CD4-positive, alpha-beta T cell treated with Interleukin-10 for 1 hour (primary cell): ENCODE results near the gene ERCC8.
A peak's percentile ranks its signal among the peaks of the same experiment; 100 is the strongest.
"Not testable (repeated sequence)": the region's sequence is repeated elsewhere in the genome, so short reads cannot be mapped to it uniquely, and the experiment has no call there.

Experiments
- DNase-seq: peaks from one replicate; pipeline ENCODE4 v3.0.0-alpha.2; 2020

Gene ERCC8

DNA sequence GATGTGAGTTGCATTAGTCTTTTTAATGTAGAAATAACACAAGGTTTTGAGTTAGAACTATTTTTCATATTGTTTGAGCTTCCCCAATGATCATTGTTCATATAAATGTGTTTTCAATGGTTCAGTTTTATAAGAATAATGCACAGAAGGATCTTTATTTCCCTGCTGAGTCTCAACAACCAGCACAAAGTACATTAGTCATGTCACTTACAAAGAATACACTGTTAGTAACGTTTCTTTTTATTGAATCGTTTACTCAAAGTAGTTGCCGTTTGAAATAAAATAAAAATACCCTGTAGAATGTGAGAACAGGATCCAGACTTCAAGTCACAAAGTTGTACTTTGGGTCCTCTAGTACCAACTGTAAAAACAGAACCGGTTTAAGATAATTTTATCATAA, 41.5 kb downstream of the ERCC8 start:
- DNase-seq = no peak

DNA sequence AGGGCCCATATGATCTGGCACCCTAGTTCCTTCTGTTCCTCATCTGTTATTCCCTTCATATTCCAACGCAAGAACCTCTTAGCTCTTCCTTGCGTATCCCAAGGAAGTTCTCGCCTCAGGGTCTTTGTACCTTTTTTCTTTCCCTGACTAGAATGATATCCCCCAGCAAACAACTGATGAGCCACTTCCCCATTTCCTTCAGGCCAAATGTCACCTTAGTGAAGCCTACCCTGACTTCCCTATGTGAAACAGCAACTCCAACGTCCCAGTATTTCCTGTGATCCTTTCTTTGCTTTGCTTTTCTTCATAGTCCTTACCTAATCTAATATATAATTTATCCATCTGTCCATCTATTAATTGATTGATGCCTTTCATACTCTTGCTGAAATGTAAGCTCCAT, 47.9 kb downstream of the ERCC8 start:
- DNase-seq = no peak

DNA sequence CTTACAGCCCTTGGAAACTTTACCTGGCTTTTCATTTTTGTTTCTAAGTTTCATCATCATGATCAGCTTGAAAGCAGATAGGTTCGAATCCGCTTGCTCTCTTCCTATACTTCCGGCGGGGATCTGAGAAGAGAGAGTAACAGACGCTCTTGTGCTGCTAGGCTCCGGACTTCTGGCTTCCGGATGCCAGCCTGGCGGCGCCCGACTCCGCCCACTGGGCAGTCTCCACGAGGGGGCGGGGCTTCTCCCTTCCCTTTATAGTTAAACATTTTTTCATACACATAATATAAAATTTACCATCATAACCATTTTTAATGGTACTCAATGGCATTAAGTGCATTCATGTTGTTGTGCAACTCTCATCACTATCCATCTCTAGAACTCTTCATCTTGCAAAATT, 51.3 kb downstream of the ERCC8 start:
- no peak for DNase-seq

DNA sequence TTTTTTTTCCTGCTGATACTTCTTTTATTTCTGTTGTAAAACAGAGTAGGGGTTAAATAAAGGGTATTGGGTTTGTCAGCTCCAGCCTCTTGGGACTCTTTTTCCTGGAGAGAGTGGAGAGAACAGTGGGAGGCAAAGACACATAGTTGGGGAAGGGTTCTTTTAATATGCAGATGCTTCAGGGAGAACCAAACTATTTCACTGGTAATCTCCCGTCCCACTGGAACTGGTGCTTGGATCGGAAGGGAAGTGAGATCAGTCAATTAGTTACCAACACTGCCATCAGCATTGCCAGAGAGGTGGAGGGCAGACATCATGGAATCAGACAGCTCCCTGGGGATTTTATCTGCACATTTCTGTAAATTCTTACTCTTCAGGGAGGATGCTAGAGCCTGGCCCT, 53.2 kb downstream of the ERCC8 start:
- no peak for DNase-seq

DNA sequence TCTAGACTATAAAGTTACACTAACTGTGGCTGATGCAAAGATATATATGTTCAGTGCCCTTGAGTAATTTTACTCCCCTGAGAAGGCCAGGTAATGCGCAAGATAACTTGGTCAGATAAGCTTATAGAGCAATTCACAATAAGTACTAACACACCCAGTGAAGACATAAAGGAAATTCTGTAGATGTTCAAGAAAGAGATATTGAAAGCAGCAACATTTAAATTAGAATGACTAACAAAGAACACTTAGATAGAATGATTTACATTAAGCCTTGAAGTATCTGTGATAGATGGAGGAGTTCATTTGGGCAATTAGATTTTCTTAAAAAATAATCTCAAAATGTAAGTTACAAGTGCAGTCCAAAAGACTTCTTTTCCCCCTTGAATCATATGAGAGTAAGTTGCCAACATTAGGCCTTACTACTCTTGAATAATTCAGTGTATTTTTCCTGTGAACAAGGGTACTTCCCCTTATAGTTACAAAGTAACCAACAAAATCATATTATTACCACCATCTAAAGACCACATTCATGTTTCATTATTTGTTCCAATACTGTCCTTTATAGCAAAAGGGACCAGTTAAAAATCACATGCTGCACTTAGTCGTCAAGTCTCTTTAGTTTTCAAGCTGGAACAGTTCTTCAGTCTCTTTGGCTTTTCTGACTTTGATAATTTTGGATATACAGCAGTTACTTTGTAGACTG, 56.4 kb downstream of the ERCC8 start:
- no peak for DNase-seq

DNA sequence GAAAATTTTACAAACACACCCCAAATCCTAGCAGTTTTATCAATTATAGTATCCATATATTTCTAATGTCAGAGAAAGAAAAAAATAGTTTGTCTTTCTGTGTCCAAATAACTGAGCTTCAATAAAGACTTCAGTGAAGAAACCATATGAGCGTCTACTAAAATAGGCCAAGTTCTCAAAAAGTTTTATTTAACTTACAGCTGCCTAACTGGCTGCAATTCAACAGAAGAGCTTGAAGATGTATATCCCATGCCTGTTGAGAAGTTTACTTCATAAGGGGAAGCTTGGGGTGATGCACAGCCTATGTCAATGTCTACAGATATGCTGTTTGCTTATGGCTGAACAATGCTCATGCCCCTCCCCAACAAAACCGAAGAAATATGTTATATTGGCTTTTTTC, 57.1 kb downstream of the ERCC8 start:
- DNase-seq = no peak

DNA sequence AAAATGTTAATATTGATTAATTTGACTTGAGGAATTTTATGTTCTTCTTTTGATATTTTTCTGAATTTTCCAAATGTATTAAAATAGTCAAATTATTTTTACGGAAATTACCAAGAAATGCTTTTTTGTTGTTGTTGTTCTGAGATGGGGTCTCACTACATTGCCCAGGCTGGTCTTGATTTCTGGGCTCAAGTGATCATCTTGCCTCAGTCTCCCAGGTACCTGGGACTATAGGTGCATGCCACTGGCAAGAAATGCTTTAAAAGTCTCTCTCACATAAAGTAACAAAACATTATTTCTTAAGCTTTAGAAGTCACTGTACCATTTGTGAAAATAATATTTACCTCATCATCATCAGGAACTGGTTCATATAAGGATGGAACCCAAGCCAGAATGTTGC, 57.8 kb downstream of the ERCC8 start:
- DNase-seq = no peak

DNA sequence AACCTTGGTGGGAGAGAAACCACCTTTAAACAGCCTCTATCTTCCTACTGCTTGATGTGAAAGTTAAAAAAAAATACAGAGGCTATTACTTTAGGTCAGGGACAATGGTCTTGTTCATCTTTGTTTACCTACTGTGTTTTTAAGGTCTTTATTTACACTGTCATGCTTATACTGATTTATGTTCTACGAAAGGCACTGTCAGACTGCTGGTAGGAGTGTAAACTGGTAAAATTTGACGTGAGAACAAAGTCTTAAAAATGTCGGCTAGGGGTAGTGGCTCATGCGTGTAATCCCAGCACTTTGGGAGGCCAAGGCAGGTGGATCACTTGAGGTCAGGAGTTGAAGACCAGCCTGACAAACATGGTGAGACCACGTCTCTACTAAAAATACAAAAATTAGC, 58.7 kb downstream of the ERCC8 start:
- no peak for DNase-seq

DNA sequence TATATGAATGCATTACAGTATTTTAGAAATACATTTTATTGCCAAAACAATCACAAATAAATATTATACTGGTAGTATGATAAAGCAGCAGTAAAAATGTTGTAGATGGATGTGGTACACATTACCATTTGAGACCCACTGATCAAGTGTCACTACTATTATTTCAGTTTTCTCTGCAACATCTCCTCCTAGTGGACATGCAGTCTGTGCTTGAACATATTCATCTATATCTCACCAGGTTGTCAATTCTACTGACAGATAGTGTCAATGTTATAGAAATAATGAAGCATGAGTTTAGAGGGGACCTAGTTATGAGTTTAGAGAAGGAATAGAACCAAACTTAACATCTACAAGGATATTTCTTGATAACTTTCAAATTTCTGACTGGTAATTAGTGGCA, 61.6 kb downstream of the ERCC8 start:
- DNase-seq = no peak

DNA sequence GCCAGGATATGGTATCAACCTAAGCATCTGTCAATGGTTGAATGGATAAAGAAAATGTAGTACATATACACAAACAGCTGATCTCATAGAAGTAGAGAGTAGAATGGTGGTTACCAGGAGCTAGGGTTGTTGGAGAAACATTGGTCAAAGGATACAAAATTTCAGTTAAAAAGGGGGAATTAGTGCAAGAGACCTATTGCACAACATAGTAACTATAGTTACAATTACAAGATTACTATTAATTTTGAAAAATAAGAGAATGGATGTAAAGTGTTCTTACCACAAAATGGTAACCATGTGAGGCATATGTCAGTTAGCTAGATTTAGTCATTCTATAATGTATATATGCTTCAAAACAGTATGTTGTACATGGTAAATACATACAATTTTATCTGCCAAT, 72.0 kb downstream of the ERCC8 start:
- no peak for DNase-seq

DNA sequence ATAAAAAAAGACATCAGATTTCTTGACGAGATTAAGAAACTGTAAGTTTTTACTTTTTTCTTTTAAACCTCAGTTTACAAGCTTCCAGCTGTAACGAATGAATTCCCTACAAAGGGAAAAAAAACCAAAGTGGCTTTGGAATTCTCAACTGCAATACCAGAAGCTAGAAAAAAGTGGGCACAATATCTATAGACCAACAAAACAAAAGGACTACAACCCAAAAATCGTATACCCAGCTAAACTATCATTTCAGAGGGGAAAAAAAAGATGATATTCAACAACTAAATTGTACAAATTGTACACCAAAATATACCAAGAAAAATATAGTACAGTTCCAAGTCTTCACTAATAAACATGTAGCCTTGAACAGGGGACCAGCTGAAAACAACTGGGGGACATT, 74.0 kb downstream of the ERCC8 start:
- DNase-seq = no peak

DNA sequence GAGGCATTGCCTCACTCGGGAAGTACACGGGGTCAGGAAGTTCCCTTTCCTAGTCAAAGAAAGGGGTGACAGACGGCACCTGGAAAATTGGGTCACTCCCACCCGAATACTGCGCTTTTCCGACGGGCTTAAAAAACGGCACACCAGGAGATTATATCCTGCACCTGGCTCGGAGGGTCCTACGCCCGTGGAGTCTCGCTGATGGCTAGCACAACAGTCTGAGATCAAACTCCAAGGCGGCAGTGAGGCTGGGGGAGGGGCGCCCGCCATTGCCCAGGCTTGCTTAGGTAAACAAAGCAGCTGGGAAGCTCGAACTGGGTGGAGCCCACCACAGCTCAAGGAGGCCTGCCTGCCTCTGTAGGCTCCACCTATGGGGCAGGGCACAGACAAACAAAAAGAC, 84.3 kb downstream of the ERCC8 start:
- not testable (repeated sequence) for DNase-seq

DNA sequence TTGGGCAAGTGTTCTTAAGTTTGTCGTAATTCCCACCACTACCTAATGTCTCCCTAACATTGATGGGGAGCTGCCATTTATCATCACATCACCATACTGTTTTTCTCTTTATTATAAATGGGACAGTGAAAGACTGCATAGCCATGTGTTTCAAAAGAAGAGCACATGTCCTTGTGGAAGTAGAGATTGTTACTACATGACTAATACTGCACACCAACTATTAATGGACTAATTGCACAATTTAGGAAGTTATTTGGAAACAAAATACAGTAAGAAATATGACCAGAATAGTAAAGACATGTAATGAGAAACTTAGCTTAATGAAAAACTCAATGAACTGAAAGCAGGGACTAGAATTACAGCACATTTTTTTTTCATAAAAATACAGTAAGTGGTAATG, 88.8 kb downstream of the ERCC8 start:
- DNase-seq = no peak

DNA sequence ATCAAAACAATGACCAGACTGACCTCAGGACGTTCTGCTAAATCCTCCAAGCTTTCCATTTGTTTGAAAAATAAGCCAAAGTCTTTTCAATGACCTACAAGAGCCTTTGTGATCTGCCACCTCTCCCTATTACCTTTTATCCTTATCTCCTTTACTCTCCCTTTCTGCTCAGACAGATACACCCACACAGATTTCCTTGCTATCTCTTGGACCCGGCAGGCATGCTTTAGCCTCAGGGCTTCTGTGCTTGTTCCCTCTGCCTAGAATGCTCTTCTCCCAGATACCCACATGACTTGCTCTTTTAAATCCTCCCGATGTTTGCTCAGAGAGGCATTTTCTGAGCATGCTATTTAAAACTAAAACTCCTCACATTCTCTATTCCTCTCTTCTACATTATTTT, 91.9 kb downstream of the ERCC8 start:
- DNase-seq = no peak

DNA sequence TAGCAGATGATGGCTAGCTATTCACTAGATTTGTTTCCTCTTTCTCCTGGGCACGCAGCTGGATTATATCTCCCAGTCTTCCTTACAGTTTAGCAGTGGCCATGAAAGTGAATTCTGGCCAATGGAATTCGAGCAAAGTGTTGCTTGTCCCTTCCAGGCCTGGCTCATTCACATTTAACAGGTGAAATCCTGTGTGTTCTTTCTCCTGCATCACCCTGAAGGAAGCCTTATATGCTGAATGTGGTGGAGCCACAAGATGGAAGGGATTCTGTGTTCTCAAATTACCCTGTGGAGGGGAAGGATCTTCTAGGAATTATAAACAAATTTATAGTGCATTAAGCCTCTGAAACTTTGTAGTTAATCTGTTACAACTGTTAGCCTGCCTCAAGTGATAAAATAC, 92.6 kb downstream of the ERCC8 start:
- DNase-seq = no peak

DNA sequence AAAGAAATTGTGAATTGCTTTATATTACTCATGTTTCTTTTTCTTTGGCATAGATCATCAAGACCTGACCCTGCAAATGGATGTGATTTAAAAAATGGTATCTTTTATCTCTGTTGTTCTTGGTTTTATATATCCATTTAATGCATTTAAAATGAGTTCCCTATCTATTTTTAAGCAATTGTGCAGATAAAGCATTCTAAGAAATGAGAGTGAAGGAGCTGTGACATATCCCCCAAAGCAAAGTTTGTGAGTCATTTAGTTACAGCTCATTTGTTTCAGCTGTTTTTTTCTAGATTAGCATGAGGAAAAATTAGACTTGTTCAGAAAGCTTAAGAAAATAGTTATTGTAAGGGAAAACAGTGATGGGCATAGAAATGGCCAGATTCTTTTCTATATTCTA, 93.2 kb downstream of the ERCC8 start:
- no peak for DNase-seq

DNA sequence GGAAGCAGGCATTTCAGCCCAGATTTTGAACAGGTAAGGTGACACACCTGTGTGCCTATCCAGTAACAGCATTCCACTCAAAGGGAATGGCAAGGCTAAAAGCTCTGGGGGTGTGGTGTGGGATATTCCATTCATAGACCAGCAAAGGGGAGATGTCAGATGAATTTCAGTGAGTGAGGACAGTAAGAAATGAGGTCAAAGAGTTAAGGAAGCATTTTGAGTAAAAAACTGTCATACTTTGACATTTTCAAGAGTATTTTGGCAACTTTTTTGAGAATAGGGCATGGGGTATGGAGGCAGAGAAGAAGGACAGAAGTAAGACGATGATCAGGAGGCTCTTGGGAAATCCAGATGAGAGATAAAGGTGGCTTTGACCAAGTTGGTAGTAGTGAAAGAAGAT, 98.6 kb downstream of the ERCC8 start:
- DNase-seq = no peak

DNA sequence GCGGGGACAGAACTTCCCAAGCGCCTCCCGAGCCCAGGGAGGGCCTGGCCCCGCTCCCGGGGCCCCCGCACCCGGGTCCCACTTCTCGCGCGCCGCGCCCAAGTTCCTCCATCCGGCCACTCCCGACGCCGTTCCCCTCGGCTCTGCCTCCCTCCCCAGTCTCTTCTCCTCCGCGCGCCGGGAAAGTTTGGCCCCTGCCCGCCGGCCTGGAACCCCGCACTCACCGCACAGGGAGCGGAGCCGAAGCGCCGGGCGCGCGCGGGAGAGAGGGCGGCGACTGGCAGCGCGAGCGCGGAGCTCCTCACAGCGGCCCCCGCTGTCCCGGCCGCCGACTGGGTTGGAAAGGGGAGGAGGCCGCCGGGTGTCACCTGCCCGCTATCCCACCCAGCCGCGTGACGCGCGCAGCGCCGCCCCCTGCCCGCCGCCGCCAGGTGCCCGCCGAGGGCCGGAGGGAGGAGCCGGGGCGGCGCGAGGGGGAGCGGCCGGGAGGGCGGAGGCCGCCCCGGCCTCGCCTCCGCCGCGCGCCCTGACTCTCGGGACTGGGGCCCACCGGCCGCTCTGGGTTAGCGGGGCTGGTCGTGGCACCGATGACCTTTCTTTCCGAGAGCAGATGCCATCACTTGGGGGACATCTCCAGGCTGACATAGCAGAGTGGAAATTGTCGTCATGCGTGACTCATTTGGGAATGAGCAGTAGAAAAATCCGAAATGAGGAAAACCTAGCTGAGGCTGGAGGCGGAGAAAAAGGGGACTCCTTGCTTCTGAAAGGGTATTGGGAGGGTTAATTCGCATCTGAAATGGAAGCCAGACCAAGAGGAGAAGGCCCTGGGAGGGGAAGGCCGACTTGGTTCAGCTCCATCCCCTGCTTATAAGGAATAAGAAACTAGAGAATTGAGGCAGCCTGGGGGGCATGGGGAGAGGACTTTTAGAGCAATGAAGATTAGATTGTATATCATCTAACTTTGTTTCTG, 100.6 kb downstream of the ERCC8 start, which contains the start of gene ELOVL7:
TSS of gene ELOVL7 (minus strand) at position 334 of the 970 bp plus-strand sequence. CDS start 56,872 bp downstream, outside the sequence.
- DNase-seq = peak; percentile 8

DNA sequence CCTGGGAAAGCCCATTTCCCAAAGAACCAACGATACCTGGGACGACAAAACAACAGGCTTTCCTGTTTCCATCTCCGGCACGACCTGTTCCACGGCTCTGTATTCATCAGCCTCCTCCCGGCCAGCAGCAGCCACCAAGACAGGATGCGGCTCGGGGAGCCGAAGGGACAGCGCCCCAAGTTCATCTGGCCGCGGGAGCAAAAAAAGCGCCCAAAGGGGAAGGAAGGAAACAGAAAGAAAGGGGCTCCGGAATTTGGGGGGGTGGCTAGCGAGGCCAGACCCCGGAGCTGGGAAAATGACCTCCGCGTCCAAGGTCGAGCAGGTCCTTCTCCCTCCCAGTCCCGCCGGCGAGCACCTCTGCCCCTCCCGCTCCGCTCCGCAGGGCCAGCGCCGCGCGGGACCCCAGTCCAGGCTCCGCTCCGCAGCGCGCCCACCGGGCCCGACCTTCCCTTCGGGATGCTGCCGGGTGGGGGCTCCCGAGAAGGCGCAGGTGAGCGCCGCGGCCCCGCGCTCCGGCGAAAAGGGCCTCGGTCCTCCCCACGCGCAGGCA, 101.4 kb downstream of the ERCC8 start:
- DNase-seq = no peak

DNA sequence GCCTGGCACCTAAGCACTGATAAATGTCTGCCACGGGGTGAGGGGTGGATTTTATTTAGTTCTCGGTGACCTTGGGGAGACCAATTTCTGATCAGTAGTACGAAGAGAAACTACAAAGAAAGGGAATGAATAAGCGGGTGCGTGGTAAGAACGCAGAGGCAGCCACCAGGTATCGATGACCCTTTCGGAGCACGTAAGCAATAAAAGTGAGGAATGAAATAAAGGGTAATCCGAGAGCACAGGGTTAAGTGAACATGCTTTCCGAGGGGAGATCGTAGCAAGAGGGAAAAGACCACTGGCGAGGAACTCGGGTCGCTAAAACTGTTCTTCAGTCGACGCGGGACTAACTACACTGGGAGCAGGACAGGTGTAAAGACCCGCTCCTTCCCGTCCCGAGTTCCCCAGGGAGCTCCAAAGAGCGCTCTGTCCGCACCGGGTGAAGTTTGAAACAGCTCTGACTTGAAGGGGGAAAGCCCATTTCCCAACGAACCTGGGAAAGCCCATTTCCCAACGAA, 101.9 kb downstream of the ERCC8 start:
- DNase-seq = no peak

DNA sequence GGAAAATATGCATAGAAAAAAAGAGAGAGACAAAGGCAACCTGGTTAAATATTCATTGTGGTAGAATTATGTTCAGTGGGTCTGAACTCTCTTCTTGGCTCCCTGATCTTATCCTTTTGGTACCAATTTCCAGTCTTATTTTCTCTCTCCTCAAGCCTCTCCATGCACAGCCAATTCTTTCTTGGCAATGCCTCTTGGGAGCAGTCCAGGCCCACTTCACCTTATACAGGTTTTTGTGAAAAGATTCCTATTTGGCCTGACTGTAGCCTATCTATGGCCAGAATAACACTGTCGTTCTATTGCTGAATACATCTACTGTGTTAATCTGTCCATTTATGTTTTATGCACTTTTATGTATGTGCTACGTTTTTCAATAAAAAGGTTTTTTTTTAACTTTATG, 103.5 kb downstream of the ERCC8 start:
- no peak for DNase-seq

DNA sequence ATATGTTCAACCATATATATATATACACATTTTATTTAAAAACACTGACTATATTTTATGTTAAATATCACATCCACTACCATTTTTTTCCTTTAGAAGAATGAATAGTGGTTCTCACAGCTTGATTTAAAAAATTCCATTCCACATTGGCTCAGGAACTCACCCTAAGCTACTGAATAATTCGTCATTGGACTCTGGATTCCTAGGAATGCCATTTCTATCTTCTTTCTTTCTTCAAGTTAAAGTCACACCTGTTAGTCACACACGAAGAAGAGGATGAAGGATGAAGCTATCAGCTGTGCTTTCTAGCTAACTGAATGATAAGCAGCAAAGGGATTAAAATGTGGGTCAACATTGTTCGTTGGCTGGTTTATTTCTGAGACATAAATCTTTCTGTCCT, 108.7 kb downstream of the ERCC8 start:
- no peak for DNase-seq

DNA sequence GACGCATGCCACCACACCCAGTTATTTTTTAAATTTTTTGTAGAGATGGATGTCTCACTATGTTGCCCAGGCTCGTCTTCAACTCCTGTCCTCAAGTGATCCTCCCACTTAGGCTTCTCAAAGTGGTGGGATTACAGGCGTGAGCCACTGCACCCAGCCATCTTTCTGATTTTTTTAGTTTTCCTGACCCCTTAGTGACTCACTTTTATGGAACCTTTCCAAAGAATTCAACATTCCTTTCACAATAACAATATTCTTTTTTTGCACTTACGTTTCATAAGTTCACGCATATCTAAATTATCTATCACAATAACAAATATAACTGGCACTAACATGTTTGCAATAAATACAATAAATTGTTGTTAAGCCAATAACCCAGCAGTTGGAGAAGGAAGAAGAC, 109.3 kb downstream of the ERCC8 start:
- no peak for DNase-seq

DNA sequence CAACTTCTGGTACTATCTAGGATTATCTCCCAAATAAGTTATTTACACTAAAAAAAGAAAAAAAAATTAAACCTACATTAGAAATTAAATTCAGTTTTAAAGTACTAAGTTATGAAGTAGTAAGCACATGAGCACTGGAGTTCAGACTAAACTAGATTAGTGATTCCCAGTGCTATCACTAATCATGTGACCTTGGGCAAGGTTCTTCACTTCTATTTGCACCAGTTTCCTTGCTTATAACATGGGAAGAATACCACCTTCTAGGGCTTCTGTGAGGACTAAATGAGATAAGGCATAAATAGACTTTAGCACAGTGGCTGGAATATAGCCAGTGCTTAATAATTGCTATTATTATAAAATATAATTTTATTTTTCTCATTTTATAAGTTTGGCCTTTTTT, 111.3 kb downstream of the ERCC8 start:
- no peak for DNase-seq
